Epithelial cell of proximal tubule (primary cell): Measurements from ENCODE around the gene FSTL4. TPM values are rescaled to one million over a fixed set of nuclear protein-coding genes. Genes with fewer than 3 reads are reported as not detected.

Experiments used
- DNase-seq: peaks from one replicate; pipeline ENCODE4 v3.0.0-alpha.2; 2011; ENCODE audit warnings: low read depth
- H3K4me3 ChIP-seq: 2 replicates; pipeline ENCODE4 v1.5.1; 2011; ENCODE audit warnings: low read depth, mild to moderate bottlenecking, low read length
- CTCF ChIP-seq: conservative IDR thresholded peaks from 2 replicates; pipeline ENCODE4 v1.5.1; 2012; ENCODE audit warnings: low read depth, mild to moderate bottlenecking, low read length
- total RNA-seq: library from RNA; depleted of rRNA; stranded (reverse); fragments of >200 nt; gene quantifications from 2 replicates; pipeline ENCODE4 v1.2.3, GENCODE V29; 2015

Gene FSTL4
- total RNA-seq, 1 donor from 2014 or later: not detected

GRCh38 chr5:133381041-133381440, 231.3 kb downstream of the FSTL4 start:
- H3K4me3 ChIP-seq: no peak overlapping the region
- no peak for TF ChIP-seq CTCF
- no peak for DNase-seq

GRCh38 chr5:133377736-133378135, 234.6 kb downstream of the FSTL4 start:
- TF ChIP-seq CTCF: no peak
- DNase-seq: no peak
- H3K4me3 ChIP-seq: no peak overlapping the region

- TF ChIP-seq CTCF: no peak
- H3K4me3 ChIP-seq: no peak overlapping the region
- DNase-seq: no peak
Observed at GRCh38 chr5:133376986-133377385, 235.4 kb downstream of the FSTL4 start.

GRCh38 chr5:133373121-133373870, 239.0 kb downstream of the FSTL4 start:
- no peak for TF ChIP-seq CTCF

GRCh38 chr5:133372293-133372937, 239.9 kb downstream of the FSTL4 start:
- no peak overlapping the region for H3K4me3 ChIP-seq
- no peak for TF ChIP-seq CTCF
- no peak for DNase-seq

More at GRCh38 chr5:133373121-133373870, 239.0 kb downstream of the FSTL4 start:
- no peak overlapping the region for H3K4me3 ChIP-seq
- no peak for DNase-seq

- no peak for DNase-seq
- H3K4me3 ChIP-seq: no peak overlapping the region
- TF ChIP-seq CTCF: no peak
Observed at GRCh38 chr5:133371371-133372155, 240.8 kb downstream of the FSTL4 start.
